OCI-LY7 (cell line): ENCODE results near the gene PLAAT1. TPM values are rescaled to one million over a fixed set of nuclear protein-coding genes. Genes with fewer than 3 reads are reported as not detected.

Experiments used
- BruUV-seq: library from RNA; stranded (reverse); fragments of 400-500 nt; replicated peaks from 2 replicates; lab custom pipeline; 2021; lab: Mats Ljungman, UMichigan
- CTCF ChIA-PET: fragments of 300-600 bp; sonication (Branson Sonifier 250); formaldehyde crosslinking; loops from one replicate; lab custom pipeline; 2022; ENCODE audit warnings: antibody characterized with exemption; ENCODE audit not compliant: unreplicated experiment; lab: Charles Lee
- POLR2A ChIA-PET: fragments of 300-600 bp; sonication (Branson Sonifier 250); formaldehyde crosslinking; loops from one replicate; lab custom pipeline; 2022; ENCODE audit warnings: antibody characterized with exemption; lab: Charles Lee
- DNase-seq: peaks from one replicate; pipeline ENCODE4 v3.0.0-alpha.2; 2015; ENCODE audit warnings: low spot score
- H2AFZ ChIP-seq: fragments of 200-600 bp; sonication (generic), shearing (Covaris generic); 2 replicates; pipeline ENCODE4 v1.6.1; 2014; ENCODE audit warnings: mild to moderate bottlenecking, antibody characterized with exemption, low read length, moderate library complexity
- H3K27ac ChIP-seq: fragments of 200-600 bp; sonication (generic); 2 replicates; pipeline ENCODE4 v1.5.1; 2014; ENCODE audit warnings: mixed run types, low read depth, mild to moderate bottlenecking, moderate library complexity, low read length, inconsistent platforms; ENCODE audit not compliant: poor library complexity, severe bottlenecking
- H3K36me3 ChIP-seq: fragments of 200-600 bp; sonication (generic); 2 replicates; pipeline ENCODE4 v1.6.1; 2014; ENCODE audit warnings: mild to moderate bottlenecking, antibody characterized with exemption, low read length, moderate library complexity, mixed read lengths; ENCODE audit not compliant: insufficient read depth
- H3K4me1 ChIP-seq: fragments of 200-600 bp; sonication (generic); 2 replicates; pipeline ENCODE4 v1.5.1; 2014; ENCODE audit warnings: mild to moderate bottlenecking, low read length; ENCODE audit not compliant: insufficient read depth, poor library complexity, severe bottlenecking
- H3K4me2 ChIP-seq: fragments of 200-600 bp; sonication (generic); 2 replicates; pipeline ENCODE4 v1.6.1; 2014; ENCODE audit warnings: mild to moderate bottlenecking, low read length
- H3K4me3 ChIP-seq: fragments of 200-600 bp; sonication (generic); 2 replicates; pipeline ENCODE4 v1.5.1; 2014; ENCODE audit warnings: mild to moderate bottlenecking, low read depth, low read length; ENCODE audit not compliant: poor library complexity, severe bottlenecking
- H3K79me2 ChIP-seq: fragments of 200-600 bp; sonication (generic); 2 replicates; pipeline ENCODE4 v1.6.1; 2016; ENCODE audit warnings: low read depth, mild to moderate bottlenecking, low read length, moderate library complexity, mixed read lengths; ENCODE audit not compliant: insufficient read depth
- H3K9me2 ChIP-seq: fragments of 200-600 bp; sonication (generic); 2 replicates; pipeline ENCODE4 v1.6.1; 2016; ENCODE audit warnings: mild to moderate bottlenecking, low read length, mixed read lengths; ENCODE audit not compliant: insufficient read depth
- H3K9me3 ChIP-seq: fragments of 200-600 bp; sonication (generic); 2 replicates; pipeline ENCODE4 v1.6.1; 2014; ENCODE audit warnings: mild to moderate bottlenecking, mixed run types, low read length, mixed read lengths
- H4K20me1 ChIP-seq: fragments of 200-600 bp; sonication (generic); 2 replicates; pipeline ENCODE4 v1.6.1; 2014; ENCODE audit warnings: mild to moderate bottlenecking, antibody characterized with exemption, low read length, moderate library complexity, mixed read lengths; ENCODE audit not compliant: insufficient read depth
- EZH2phosphoT487 ChIP-seq: fragments of 200-600 bp; sonication (generic); IDR thresholded peaks from 2 replicates; pipeline ENCODE4 v1.6.1; 2018; ENCODE audit warnings: low read depth, borderline replicate concordance, mild to moderate bottlenecking, mixed run types, antibody characterized with exemption, low read length, moderate library complexity, mixed read lengths
- intact Hi-C: fragments of 100-400 bp; cut with micrococcal nuclease; formaldehyde crosslinking; loops from one replicate; pipeline ENCODE4 v1.10.0; 2022; ENCODE audit not compliant: unreplicated experiment
- total RNA-seq, 2 experiments: library from RNA; depleted of rRNA in 1 of 2; stranded (reverse); fragments of >200 nt in 1 of 2; shearing (Covaris generic) in 1 of 2; gene quantifications; 2 replicates each; pipeline ENCODE4 v1.2.3, GENCODE V29; 2014 to 2022
- TF ChIP-seq, protein P1 (sequence below): fragments of 200-600 bp; sonication (generic); conservative IDR thresholded peaks from 2 replicates; pipeline ENCODE4 v1.5.1; 2014; ENCODE audit warnings: mild to moderate bottlenecking, antibody characterized with exemption, low read length, moderate library complexity, mixed read lengths

PLAAT1 gene
- total RNA-seq, 2 experiments from 2014 or later, result not detected

DNA sequence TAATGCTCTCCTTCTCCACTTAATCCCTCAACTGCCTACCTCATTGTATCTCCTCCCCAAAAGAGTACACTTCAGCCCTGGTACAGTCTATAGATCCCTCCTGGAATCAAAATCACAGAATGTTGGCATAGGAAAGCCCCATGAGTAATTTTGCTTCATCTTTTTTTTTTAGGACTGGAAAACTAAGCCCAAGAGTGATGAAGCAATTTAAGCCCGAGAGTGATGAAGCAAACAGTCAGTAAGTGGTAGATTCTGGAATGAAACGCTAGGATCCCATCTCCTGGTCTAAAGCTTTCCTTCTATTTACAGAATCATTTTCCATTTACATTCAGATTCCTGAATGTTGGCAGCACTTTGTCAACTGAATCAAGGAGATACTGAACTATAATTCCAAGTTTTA is 29.8 kb upstream of the PLAAT1 start:
- Histone ChIP-seq H3K4me2 (no peak overlapping the region), H3K4me3 (no peak overlapping the region), H3K9me3 (no peaks in the 10 kb centered on the region), H3K27ac (no peak overlapping the region), H4K20me1 (no peaks in the 10 kb centered on the region), H3K79me2 (no peaks in the 10 kb centered on the region), H3K9me2 (no peaks in the 10 kb centered on the region), H3K4me1 (no peaks in the 10 kb centered on the region), H3K36me3 (no peaks in the 10 kb centered on the region), H2AFZ (no peak overlapping the region)
- CTCF ChIA-PET, result no interaction called here
- TF ChIP-seq, protein P1, sequence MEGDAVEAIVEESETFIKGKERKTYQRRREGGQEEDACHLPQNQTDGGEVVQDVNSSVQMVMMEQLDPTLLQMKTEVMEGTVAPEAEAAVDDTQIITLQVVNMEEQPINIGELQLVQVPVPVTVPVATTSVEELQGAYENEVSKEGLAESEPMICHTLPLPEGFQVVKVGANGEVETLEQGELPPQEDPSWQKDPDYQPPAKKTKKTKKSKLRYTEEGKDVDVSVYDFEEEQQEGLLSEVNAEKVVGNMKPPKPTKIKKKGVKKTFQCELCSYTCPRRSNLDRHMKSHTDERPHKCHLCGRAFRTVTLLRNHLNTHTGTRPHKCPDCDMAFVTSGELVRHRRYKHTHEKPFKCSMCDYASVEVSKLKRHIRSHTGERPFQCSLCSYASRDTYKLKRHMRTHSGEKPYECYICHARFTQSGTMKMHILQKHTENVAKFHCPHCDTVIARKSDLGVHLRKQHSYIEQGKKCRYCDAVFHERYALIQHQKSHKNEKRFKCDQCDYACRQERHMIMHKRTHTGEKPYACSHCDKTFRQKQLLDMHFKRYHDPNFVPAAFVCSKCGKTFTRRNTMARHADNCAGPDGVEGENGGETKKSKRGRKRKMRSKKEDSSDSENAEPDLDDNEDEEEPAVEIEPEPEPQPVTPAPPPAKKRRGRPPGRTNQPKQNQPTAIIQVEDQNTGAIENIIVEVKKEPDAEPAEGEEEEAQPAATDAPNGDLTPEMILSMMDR, result no peak
- TF ChIP-seq EZH2phosphoT487, result no peak
- DNase-seq, result no peak
- intact Hi-C loops, result no loop called here
- POLR2A ChIA-PET, result interaction anchor here (1.2 kb wide), 1 partner anchor 333 kb away, joined by 3 read pairs; no protein-coding TSS in a partner anchor
- no TSS peak for BruUV-seq

DNA sequence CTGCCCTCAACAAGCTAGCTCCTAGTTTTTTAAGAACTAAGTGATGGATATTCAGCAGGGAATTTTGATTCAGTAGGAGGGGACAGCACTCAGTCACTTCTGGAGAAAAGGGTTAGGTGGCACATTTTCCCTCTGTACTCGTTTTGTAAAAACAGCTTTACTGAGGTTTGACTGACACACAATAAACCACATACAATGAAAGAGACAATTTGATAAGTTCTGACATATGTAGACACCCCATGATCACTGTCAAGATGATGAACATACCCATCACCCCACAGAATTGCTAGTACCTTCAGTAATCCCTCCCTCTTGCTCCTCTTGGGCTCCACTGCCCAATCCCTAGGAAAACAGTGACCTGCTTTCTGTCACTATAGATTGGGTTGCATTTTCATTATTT is 29.0 kb upstream of the PLAAT1 start:
- H3K4me3 ChIP-seq, result no peak overlapping the region
- H3K4me1 ChIP-seq, result no peaks in the 10 kb centered on the region
- H3K9me2 ChIP-seq, result no peaks in the 10 kb centered on the region
- CTCF ChIA-PET, result no interaction called here
- DNase-seq, result no peak
- H4K20me1 ChIP-seq, result no peaks in the 10 kb centered on the region
- no peaks in the 10 kb centered on the region for H3K36me3 ChIP-seq
- H3K4me2 ChIP-seq, result no peak overlapping the region
- TF ChIP-seq, protein P1, result no peak
- no peak for TF ChIP-seq EZH2phosphoT487
- intact Hi-C loops, result no loop called here
- BruUV-seq, result no TSS peak
- H3K79me2 ChIP-seq, result no peaks in the 10 kb centered on the region
- POLR2A ChIA-PET, result interaction anchor here (1.2 kb wide), 1 partner anchor 332 kb away, joined by 3 read pairs; no protein-coding TSS in a partner anchor
- H2AFZ ChIP-seq, result no peak overlapping the region
- no peak overlapping the region for H3K27ac ChIP-seq
- H3K9me3 ChIP-seq, result no peaks in the 10 kb centered on the region

DNA sequence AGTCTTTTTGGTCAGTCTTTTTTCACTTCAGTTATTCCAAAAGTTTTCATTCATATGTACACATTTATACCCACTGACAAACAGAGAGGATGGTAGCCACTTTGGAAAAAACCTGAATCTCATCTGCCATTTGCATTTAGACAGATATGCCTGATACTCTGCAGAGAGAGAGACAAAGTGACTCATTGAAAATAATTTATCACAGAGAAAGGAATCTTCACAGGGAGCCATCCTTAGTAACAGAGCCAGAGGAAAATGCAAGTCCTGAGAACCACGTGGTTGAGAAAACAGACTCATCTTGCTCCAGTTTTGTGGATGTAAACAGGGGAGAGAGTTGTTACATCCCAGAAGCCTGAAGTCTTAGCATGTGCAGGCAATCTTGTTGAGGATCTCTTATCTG is 28.2 kb upstream of the PLAAT1 start:
- Histone ChIP-seq H2AFZ (no peak overlapping the region), H3K9me3 (no peaks in the 10 kb centered on the region), H3K9me2 (no peaks in the 10 kb centered on the region), H3K4me3 (no peak overlapping the region), H3K27ac (no peak overlapping the region), H3K79me2 (no peaks in the 10 kb centered on the region), H4K20me1 (no peaks in the 10 kb centered on the region), H3K4me2 (no peak overlapping the region), H3K4me1 (no peaks in the 10 kb centered on the region), H3K36me3 (no peaks in the 10 kb centered on the region)
- ChIA-PET POLR2A (no interaction called here), CTCF (no interaction called here)
- DNase-seq, result no peak
- BruUV-seq, result no TSS peak
- TF ChIP-seq EZH2phosphoT487, result no peak
- TF ChIP-seq, protein P1, result no peak
- intact Hi-C loops, result no loop called here
